H7 (cell line): ENCODE results near the gene OR10H4. TPM values are rescaled to one million over a fixed set of nuclear protein-coding genes. Genes with fewer than 3 reads are reported as not detected.
"Not testable (repeated sequence)": the region's sequence is repeated elsewhere in the genome, so short reads cannot be mapped to it uniquely, and the experiment has no call there.

Source experiments
- DNase-seq: peaks from one replicate; pipeline ENCODE4 v3.0.0; 2012
- H3K27me3 ChIP-seq: 2 replicates; pipeline ENCODE4 v1.6.0; 2011; ENCODE audit warnings: mild to moderate bottlenecking, low read length; ENCODE audit not compliant: control insufficient read depth, insufficient read depth
- H3K36me3 ChIP-seq: replicated peaks from 2 replicates; pipeline ENCODE4 v1.5.1; 2011; ENCODE audit warnings: low read length; ENCODE audit not compliant: control insufficient read depth, insufficient read depth
- H3K4me3 ChIP-seq: 2 replicates; pipeline ENCODE4 v1.5.1; 2011; ENCODE audit warnings: low read depth, mild to moderate bottlenecking, control low read depth, low read length, moderate library complexity; ENCODE audit not compliant: insufficient read depth
- total RNA-seq: library from RNA; depleted of rRNA; stranded (reverse); fragments of >200 nt; shearing (Covaris generic); gene quantifications from 2 replicates; pipeline ENCODE4 v1.2.3, GENCODE V29; 2014; rRNA removed

The OR10H4 gene
- total RNA-seq, 1 experiment from 2014 or later, result not detected

- H3K27me3 ChIP-seq, result no peaks in the 10 kb centered on the region
These were observed 28.3 kb downstream of the OR10H4 start for GRCh38 chr19:15976836-15977689.

DNA sequence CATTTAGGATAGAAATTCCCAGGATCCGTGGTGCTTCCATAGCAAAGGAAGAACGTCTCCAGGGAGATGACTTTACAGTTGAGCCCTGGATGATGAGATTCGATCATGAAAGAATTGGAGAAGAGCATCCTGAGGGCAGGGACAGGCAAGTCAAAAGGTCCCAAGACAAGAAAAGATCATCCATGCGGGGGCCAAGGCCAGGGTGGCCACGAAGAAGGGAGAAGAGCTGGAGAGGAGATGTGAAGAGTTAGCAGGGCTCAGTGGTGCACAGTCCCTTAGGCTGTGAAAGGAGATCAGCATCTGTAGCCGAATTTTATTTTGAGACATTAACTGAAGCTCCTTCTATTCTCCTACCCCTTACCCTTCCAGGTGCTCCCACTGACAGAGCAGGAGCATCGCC, 28.9 kb downstream of the OR10H4 start:
- DNase-seq, result no peak
- no peaks in the 10 kb centered on the region for H3K27me3 ChIP-seq
- H3K36me3 ChIP-seq, result no peaks in the 10 kb centered on the region
- H3K4me3 ChIP-seq, result no peak overlapping the region

More at GRCh38 chr19:15976836-15977689, 28.3 kb downstream of the OR10H4 start:
- Histone ChIP-seq H3K36me3 (no peaks in the 10 kb centered on the region), H3K4me3 (no peak overlapping the region)
- no peak for DNase-seq

- Histone ChIP-seq H3K27me3 (no peaks in the 10 kb centered on the region), H3K4me3 (no peak overlapping the region), H3K36me3 (no peaks in the 10 kb centered on the region)
- DNase-seq, result no peak
These were observed 30.5 kb downstream of the OR10H4 start for GRCh38 chr19:15979293-15979692.

DNA sequence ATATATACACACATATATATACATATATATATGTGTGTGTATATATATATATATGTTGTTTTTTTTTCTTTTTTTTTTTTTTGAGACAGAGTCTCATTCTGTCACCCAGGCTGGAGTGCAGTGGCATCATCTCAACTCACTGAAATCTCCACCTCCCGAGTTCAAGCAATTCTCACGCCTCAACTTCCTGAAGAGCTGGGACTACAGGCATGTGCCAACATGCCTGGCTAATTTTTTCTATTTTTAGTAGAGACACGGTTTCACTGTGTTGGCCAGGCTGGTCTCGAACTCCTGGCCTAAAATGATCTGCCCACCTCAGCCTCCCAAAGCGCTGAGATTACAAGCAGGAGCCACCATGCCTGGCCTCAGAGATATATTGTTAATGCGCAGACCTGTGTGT, 37.0 kb downstream of the OR10H4 start:
- H3K36me3 ChIP-seq, H3K4me3 ChIP-seq, H3K27me3 ChIP-seq, DNase-seq: not testable (repeated sequence)

DNA sequence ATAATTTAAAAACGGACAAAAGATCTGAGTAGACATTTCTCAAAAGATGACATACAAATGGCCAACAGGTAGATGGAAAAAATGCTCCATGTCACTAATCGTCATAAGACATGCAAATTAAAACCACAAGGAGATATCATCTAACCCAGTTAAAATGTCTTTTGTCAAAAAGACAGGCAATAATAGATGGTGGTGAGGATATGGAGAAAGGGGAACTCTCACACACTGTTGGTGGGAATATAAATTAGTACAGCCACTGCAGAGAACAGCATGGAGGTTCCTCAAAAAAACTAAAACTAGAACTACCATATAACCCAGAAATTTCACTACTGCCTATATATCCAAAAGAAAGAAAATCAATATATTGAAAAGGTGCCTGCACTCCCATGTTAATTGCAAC, 37.9 kb downstream of the OR10H4 start:
- Histone ChIP-seq H3K36me3 (no peaks in the 10 kb centered on the region), H3K27me3 (no peaks in the 10 kb centered on the region), H3K4me3 (no peak overlapping the region)
- no peak for DNase-seq

- no peak overlapping the region for H3K4me3 ChIP-seq
These were observed 41.1 kb downstream of the OR10H4 start for GRCh38 chr19:15989889-15990288.

DNA sequence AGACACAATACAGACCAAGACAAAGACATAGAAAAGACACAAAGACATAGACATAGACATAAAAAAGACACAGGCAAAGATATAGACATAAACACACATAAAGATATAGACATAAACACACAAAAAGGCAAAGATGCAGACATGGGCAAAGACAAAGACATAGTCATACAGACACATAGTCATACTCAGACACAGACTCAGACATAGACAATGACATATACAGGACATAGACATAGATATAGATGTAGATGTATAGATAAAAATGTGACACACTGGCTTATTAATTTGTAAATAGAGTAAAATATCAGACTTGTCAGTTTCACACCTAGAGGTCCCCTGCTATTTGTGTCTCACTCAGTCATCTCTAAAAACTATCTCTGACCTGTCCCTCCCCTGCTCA, 42.8 kb downstream of the OR10H4 start:
- Histone ChIP-seq H3K4me3 (no peak overlapping the region), H3K36me3 (no peaks in the 10 kb centered on the region), H3K27me3 (no peaks in the 10 kb centered on the region)
- no peak for DNase-seq

More at GRCh38 chr19:15989889-15990288, 41.1 kb downstream of the OR10H4 start:
- Histone ChIP-seq H3K27me3 (no peaks in the 10 kb centered on the region), H3K36me3 (no peaks in the 10 kb centered on the region)
- no peak for DNase-seq

DNA sequence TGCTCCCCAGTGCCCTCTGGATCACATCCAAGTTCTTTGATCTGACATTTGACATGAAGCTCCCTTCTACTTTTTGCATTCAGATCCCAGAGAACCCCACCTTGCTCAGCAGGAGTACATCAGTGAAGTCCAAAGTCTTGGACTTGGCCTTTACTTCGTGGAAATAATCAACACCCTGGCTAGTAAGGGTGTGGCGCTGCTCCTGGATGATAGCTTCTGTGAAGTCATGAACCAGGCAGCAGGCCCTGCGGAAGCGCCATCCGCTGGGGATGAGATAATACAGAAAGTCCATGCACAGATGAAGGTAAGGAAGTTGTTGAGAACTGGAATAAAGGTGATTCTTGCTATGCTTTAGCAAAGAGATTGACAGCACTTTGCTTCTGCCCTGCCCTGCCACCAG, 43.2 kb downstream of the OR10H4 start:
- H3K36me3 ChIP-seq, result no peaks in the 10 kb centered on the region
- no peak for DNase-seq

DNA sequence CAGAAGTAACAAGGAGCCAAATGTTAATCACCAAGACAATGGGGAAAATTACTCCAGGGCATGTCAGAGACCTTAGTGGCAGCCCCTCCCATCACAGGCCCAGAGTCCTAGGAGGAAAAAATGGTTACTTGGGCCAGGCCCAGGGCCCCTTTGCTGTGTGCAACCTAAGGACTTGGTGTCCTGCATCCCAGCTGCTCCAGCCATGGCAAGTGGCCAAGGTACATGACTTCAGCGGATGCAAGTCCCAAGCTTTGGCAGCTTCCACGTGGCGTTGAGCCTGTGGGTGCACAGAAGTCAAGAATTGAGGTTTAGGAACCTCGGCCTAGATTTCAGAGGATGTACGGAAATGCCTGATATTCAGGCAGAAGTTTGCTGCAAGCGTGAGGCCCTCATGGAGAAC, 46.7 kb downstream of the OR10H4 start:
- no peak for DNase-seq
- H3K4me3 ChIP-seq, result no peak overlapping the region
- H3K36me3 ChIP-seq, result no peaks in the 10 kb centered on the region
- no peaks in the 10 kb centered on the region for H3K27me3 ChIP-seq

More for the DNA sequence above, 43.2 kb downstream of the OR10H4 start:
- Histone ChIP-seq H3K27me3 (no peaks in the 10 kb centered on the region), H3K4me3 (no peak overlapping the region)

DNA sequence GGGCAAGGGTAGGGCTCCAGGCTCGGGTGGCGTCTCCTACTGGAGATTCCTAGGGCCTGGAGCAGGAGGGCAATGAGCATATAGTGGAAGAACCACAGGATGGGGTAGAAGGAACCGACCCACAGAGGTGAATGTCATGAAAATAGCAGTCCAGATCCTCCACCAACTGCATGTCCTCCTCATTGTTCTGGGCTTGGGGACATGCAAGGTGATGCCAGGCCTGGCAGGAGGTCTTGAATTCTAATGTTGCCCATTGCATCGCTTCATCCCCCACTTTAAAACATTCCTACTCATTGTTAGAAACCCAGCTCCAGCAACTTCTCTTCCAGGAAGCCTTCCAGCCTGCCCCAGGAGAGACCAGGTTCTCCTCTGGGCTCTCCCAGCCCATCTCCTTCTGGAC, 49.4 kb downstream of the OR10H4 start:
- no peak for DNase-seq
- Histone ChIP-seq H3K27me3 (no peaks in the 10 kb centered on the region), H3K4me3 (no peak overlapping the region), H3K36me3 (no peaks in the 10 kb centered on the region)

Other genes starting within 250 kb of the OR10H4 start
- gene OR10H2, start 221.0 kb upstream of the OR10H4 start, total RNA-seq, result not detected in 2 replicates
- not detected in 2 replicates for gene OR10H3, start 211.0 kb upstream of the OR10H4 start, total RNA-seq
- not detected in 2 replicates for gene OR10H5, start 161.3 kb upstream of the OR10H4 start, total RNA-seq
- gene OR10H1, start 133.3 kb upstream of the OR10H4 start, total RNA-seq, result not detected in 2 replicates
- not detected in 2 replicates for gene CYP4F2, start 50.9 kb upstream of the OR10H4 start, total RNA-seq
- gene CYP4F11, start 14.5 kb upstream of the OR10H4 start, total RNA-seq, result not detected in 2 replicates
- gene TPM4, start 127.5 kb downstream of the OR10H4 start, total RNA-seq, result 429 and 498 TPM in 2 replicates
- 59.3 and 63.3 TPM in 2 replicates for gene RAB8A, start 162.9 kb downstream of the OR10H4 start, total RNA-seq
- 0.07 TPM in 1 of 2 replicates, not detected in the other for gene HSH2D, start 194.7 kb downstream of the OR10H4 start, total RNA-seq
- not detected in 2 replicates for gene CIB3, start 224.5 kb downstream of the OR10H4 start, total RNA-seq
- gene FAM32A, start 236.4 kb downstream of the OR10H4 start, total RNA-seq, result 91.8 and 96.9 TPM in 2 replicates
- 49.3 and 56.3 TPM in 2 replicates for gene AP1M1, start 248.9 kb downstream of the OR10H4 start, total RNA-seq